HL-60 (cell line): ENCODE results near the gene RPL10.
"Not testable (repeated sequence)": the region's sequence is repeated elsewhere in the genome, so short reads cannot be mapped to it uniquely, and the experiment has no call there.

Source experiments
- DNase-seq, 2 experiments: peaks; one replicate each; pipeline ENCODE4 v3.0.0-alpha.2; 2010 to 2020; ENCODE audit warnings: low read depth in 1 of 2, low spot score in 1 of 2
- H3K27ac ChIP-seq: fragments of 250-450 bp; sonication (Bioruptor Pico); replicated peaks from 2 replicates; pipeline ENCODE4 v1.5.1; 2020; ENCODE audit warnings: mild to moderate bottlenecking, moderate library complexity
- H3K27me3 ChIP-seq: fragments of 250-450 bp; sonication (Bioruptor Pico); 2 replicates; pipeline ENCODE4 v1.5.1; 2021; ENCODE audit warnings: mild to moderate bottlenecking, moderate library complexity; ENCODE audit not compliant: insufficient read depth, poor library complexity, severe bottlenecking
- H3K4me3 ChIP-seq: replicated peaks from 2 replicates; pipeline ENCODE4 v1.5.1; 2011; ENCODE audit warnings: mild to moderate bottlenecking, control low read depth, low read length; ENCODE audit not compliant: insufficient read depth
- GABPA ChIP-seq: IDR thresholded peaks from 2 replicates; pipeline ENCODE4 v1.6.1; 2012; ENCODE audit warnings: low read depth
- POLR2AphosphoS5 ChIP-seq: IDR thresholded peaks from 2 replicates; pipeline ENCODE4 v1.6.1; 2012; ENCODE audit warnings: low read depth
- SPI1 ChIP-seq: IDR thresholded peaks from 2 replicates; pipeline ENCODE4 v1.6.1; 2012; ENCODE audit warnings: low read depth, mild to moderate bottlenecking, borderline replicate concordance
- TF ChIP-seq, protein P1 (sequence below): IDR thresholded peaks from 2 replicates; pipeline ENCODE4 v1.6.1; 2012; ENCODE audit warnings: low read depth; ENCODE audit not compliant: insufficient replicate concordance
- TF ChIP-seq, protein P2 (sequence below): IDR thresholded peaks from one replicate; pipeline ENCODE4 v1.5.1; 2011; ENCODE audit warnings: low read length, control low read depth, inconsistent platforms; ENCODE audit not compliant: insufficient read depth

RPL10 gene

DNA sequence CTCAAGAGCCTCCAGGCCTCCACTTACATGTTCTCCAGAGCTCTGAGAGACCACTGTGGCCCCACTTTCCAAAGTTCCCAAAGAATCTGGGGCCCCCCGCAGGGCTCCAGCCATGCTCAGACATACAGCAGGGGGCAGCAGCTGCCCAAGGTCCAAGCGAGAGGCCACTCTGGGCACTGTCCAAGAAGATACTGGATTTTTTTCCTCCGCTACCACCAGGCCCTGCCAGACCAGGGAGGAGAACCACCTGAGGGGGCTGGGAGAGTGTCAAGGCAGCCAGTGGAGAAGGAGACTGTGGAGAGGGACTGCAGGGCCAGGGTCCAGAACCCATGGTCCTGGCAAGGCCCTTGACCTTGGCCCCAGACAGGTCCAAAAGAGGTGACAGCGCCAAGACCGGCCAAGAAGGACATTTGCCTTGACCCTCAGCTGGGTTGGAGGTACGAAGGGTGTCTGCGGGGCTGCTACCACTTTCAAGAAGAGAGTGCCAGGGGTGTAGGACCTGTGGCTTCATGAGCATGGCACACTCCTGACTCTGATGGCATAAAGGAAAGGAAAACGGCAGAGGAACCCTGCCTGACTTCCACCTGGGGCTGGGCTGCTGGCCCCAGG is 13.8 kb upstream of the RPL10 start:
- DNase-seq = no peak
- no peak for TF ChIP-seq POLR2AphosphoS5
- TF ChIP-seq GABPA = no peak
- TF ChIP-seq SPI1 = no peak
- TF ChIP-seq, protein P1, sequence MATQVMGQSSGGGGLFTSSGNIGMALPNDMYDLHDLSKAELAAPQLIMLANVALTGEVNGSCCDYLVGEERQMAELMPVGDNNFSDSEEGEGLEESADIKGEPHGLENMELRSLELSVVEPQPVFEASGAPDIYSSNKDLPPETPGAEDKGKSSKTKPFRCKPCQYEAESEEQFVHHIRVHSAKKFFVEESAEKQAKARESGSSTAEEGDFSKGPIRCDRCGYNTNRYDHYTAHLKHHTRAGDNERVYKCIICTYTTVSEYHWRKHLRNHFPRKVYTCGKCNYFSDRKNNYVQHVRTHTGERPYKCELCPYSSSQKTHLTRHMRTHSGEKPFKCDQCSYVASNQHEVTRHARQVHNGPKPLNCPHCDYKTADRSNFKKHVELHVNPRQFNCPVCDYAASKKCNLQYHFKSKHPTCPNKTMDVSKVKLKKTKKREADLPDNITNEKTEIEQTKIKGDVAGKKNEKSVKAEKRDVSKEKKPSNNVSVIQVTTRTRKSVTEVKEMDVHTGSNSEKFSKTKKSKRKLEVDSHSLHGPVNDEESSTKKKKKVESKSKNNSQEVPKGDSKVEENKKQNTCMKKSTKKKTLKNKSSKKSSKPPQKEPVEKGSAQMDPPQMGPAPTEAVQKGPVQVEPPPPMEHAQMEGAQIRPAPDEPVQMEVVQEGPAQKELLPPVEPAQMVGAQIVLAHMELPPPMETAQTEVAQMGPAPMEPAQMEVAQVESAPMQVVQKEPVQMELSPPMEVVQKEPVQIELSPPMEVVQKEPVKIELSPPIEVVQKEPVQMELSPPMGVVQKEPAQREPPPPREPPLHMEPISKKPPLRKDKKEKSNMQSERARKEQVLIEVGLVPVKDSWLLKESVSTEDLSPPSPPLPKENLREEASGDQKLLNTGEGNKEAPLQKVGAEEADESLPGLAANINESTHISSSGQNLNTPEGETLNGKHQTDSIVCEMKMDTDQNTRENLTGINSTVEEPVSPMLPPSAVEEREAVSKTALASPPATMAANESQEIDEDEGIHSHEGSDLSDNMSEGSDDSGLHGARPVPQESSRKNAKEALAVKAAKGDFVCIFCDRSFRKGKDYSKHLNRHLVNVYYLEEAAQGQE = no peak
- TF ChIP-seq, protein P2, sequence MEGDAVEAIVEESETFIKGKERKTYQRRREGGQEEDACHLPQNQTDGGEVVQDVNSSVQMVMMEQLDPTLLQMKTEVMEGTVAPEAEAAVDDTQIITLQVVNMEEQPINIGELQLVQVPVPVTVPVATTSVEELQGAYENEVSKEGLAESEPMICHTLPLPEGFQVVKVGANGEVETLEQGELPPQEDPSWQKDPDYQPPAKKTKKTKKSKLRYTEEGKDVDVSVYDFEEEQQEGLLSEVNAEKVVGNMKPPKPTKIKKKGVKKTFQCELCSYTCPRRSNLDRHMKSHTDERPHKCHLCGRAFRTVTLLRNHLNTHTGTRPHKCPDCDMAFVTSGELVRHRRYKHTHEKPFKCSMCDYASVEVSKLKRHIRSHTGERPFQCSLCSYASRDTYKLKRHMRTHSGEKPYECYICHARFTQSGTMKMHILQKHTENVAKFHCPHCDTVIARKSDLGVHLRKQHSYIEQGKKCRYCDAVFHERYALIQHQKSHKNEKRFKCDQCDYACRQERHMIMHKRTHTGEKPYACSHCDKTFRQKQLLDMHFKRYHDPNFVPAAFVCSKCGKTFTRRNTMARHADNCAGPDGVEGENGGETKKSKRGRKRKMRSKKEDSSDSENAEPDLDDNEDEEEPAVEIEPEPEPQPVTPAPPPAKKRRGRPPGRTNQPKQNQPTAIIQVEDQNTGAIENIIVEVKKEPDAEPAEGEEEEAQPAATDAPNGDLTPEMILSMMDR = no peak

DNA sequence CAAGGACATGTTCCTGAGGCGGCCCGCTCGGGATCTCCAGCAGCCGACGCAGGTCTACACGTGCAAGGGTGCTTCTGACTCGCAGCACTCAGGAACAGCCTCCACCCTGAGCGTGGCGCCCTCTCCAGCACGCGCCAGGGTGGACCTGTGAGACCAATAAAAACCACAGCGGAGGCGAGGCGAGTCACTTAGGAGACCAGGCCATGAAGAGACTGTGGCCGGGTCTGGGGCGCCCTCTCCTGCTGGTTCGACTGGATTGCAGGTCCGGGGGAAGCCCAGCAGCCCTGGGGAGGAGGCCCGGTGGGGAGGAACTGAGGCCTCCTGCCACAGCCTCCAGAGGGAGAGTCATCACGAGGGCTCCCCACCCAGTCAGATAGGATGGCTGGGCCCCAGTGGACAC is 10.1 kb upstream of the RPL10 start:
- not testable (repeated sequence) for H3K27ac ChIP-seq, DNase-seq, H3K4me3 ChIP-seq, H3K27me3 ChIP-seq

More for the DNA sequence above, 13.8 kb upstream of the RPL10 start:
- Histone ChIP-seq H3K4me3 (no peak overlapping the region), H3K27me3 (no peaks in the 10 kb centered on the region), H3K27ac (peak overlapping the region; percentile 55)

DNA sequence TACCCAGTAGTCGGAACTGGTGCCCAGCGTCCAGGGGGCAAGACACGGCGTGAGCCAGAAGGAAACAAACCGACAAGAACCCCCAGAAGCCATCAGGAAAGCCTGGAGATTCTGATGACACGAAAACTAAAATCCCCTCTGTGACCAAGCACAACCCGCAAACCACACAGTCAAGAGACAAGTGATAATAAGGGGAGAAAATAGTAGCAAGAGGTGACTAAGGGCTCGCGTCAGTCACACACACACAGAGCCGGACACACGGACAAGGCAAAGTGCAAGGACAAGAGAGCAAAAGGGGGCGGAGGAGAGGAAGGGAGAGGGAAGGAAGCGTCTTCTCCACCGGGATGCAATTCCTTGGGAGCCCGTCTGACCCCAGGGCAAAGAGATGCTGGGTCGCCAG is 9.5 kb upstream of the RPL10 start:
- not testable (repeated sequence) for DNase-seq, H3K27me3 ChIP-seq, H3K27ac ChIP-seq

DNA sequence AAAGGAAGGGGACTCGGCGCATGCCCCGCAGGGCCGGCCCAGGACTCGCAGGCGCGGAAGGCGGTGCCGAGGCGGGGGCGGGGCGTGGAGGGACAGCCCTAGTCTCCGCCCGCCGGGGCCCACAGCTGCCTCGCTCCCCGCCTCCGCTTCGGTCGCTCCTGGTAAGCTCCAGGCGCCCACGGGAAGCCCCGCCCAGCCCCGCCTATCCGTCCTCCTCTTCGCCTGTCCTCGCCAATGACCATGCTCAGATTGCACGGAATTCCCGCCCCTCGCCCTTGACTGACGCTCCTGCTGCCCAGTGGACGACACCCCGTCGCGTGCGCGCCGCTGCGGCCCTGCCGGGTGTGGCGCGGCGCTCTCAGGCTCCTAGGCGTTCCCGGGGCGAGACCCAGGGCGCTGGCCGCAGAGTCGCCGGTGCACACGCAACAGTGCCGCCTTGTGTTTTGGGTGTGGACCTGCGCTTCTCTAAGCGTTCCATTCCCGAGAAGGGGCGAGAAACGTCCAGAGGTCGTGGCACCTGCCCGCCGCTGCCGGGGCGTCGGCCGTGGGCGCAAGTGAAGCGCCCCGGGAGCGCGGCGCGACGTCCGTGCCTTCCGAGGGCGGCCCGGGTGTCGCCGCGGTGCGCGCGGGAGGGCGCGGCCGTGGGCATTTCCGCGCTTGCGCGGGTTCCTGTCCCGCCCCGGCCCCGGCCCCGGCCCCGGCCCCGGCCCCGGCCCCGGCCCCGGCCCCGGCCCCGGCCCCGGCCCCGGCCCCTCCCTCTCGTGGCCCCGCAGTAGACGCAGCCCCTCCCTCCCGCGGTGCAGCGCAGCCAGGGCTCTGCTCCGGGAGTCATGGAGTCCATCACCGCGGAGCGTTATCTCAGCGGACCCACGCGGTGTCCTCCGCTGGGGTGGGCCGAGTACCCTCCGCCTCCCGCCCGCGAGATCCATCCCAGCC is 8.1 kb upstream of the RPL10 start:
- H3K4me3 ChIP-seq, H3K27me3 ChIP-seq, H3K27ac ChIP-seq: not testable (repeated sequence)

More for the DNA sequence above, 9.5 kb upstream of the RPL10 start:
- not testable (repeated sequence) for H3K4me3 ChIP-seq

DNA sequence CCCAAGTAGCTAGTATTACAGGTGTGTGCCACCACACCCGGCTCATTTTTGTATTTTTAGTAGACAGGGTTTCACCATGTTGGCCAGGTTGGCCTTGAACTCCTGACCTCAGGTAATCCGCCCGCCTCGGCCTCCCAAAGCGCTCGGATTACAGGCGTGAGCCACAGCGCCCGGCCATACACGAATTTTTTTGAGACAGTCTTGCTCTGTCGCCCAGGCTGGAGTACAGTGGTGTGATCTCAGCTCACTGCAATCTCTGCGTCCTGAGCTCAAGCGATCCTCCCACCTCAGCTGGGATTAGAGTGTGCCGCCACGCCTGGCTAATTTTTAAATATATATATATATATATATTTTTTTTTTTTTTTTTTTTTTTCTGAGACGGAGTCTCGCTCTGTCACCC is 1.8 kb upstream of the RPL10 start:
- not testable (repeated sequence) for H3K4me3 ChIP-seq, DNase-seq

More for the DNA sequence above, 8.1 kb upstream of the RPL10 start:
- DNase-seq = not testable (repeated sequence)

DNA sequence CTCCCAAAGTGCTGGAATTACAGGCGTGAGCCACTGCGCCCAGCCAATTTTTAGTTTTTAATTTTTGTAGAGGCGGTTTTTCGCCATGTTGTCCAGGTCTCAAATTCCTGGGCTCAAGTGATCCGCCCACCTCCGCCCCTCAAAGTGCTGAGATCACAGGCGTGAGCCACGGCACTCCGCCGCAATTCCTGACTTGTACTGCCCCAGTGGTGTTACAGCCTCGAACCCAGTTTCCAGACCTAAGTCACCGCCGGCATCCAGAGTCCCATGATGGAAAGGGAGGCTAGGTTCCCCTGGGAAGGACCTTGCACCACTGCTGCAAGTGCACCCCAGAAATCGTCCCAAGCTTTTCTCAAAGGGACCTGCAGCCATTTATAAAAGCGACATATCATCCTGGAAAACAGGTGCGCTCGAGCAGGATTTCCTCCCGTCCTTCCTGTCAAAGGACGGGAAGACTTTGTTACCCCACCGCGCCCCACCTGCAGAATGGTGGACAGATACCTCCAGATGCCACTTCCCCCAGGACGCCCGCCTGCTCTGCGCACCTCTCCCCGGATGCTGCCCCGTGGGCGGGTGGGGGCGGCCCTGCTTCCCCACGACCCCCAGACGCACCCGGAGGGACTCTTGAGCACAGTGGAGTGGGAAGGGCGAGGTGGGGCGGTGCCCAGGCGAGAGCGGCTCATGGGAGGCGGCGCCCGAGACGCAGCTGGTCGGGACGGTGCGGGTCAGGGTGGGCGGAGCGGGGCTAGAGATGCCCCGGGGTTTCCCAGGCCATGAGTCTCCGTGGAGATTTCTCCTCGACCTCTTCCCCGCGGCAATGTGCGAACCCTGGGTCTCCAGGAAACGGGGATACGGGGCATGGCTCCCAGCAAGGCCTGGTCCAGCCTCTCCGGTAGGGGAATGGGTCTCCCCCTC is 947 bp upstream of the RPL10 start:
- Histone ChIP-seq H3K27me3 (no peaks in the 10 kb centered on the region), H3K4me3 (peak overlapping the region; percentile 57), H3K27ac (peak overlapping the region; percentile 95)
- peak; percentile 51 to 61 for DNase-seq
- TF ChIP-seq GABPA (no peak), POLR2AphosphoS5 (no peak), SPI1 (no peak)
- TF ChIP-seq, protein P2 = no peak

More for the DNA sequence above, 1.8 kb upstream of the RPL10 start:
- H3K27ac ChIP-seq, H3K27me3 ChIP-seq: not testable (repeated sequence)
